Prostate gland (tissue), 2 donors: ENCODE measurements around the gene OR4D9. TPM values are rescaled to one million over a fixed set of nuclear protein-coding genes. Genes with fewer than 3 reads are reported as not detected.

Source experiments
- DNase-seq: peaks from one replicate; pipeline ENCODE4 v3.0.0-alpha.2; 2019; ENCODE audit warnings: low spot score
- H3K27ac ChIP-seq, 2 donors: fragments of 200-600 bp; sonication (generic); 2 replicates each; pipeline ENCODE4 v1.5.1; 2017 to 2019
- H3K27me3 ChIP-seq: fragments of 200-600 bp; sonication (generic); replicated peaks from 2 replicates; pipeline ENCODE4 v1.5.1; 2019; ENCODE audit not compliant: insufficient read depth
- H3K36me3 ChIP-seq, 2 donors: fragments of 200-600 bp; sonication (generic); 1 replicate in 1 of 2; 2 replicates in 1 of 2; pipeline versions ENCODE4 v1.5.1 to v1.8.1; 2017 to 2019
- H3K4me1 ChIP-seq: fragments of 200-600 bp; sonication (generic); replicated peaks from 2 replicates; pipeline ENCODE4 v1.5.1; 2019
- H3K4me3 ChIP-seq, 2 donors: fragments of 200-600 bp; sonication (generic); 2 replicates each; pipeline ENCODE4 v1.5.1; 2017 to 2019
- H3K9me3 ChIP-seq: fragments of 200-600 bp; sonication (generic); 2 replicates; pipeline ENCODE4 v1.5.1; 2017
- CTCF ChIP-seq, 4 experiments: fragments of 200-600 bp in 2 of 4; fragments of 450-650 bp in 2 of 4; sonication (generic) in 2 of 4; IDR thresholded peaks; 1 replicate in 3 of 4; 2 replicates in 1 of 4; pipeline ENCODE4 v1.5.1; 2016 to 2019; ENCODE audit warnings: antibody characterized with exemption in 4 of 4, mild to moderate bottlenecking in 2 of 4, moderate library complexity in 2 of 4
- POLR2A ChIP-seq: fragments of 450-650 bp; IDR thresholded peaks from one replicate; pipeline ENCODE4 v1.6.1; 2016; ENCODE audit warnings: antibody characterized with exemption, mild to moderate bottlenecking
- POLR2AphosphoS5 ChIP-seq: sonication (generic); formaldehyde crosslinking; IDR thresholded peaks from one replicate; pipeline ENCODE4 v1.6.1; 2017; ENCODE audit warnings: antibody characterized with exemption
- WGBS: methylation state at CpG from one replicate; pipeline ENCODE4 v1.1.5; 2018; 5-methylcytosine and 5-hydroxymethylcytosine counted together
- intact Hi-C: fragments of 100-400 bp; cut with DNase I; formaldehyde crosslinking; loops from one replicate; pipeline ENCODE4 v1.14.2; 2022
- total RNA-seq, 2 donors: library from RNA; depleted of rRNA; stranded (reverse); fragments of >200 nt; gene quantifications; one replicate each; pipeline ENCODE4 v1.1.0, GENCODE V29; 2016

The OR4D9 gene
- total RNA-seq, 2 donors from 2014 or later = not detected

DNA sequence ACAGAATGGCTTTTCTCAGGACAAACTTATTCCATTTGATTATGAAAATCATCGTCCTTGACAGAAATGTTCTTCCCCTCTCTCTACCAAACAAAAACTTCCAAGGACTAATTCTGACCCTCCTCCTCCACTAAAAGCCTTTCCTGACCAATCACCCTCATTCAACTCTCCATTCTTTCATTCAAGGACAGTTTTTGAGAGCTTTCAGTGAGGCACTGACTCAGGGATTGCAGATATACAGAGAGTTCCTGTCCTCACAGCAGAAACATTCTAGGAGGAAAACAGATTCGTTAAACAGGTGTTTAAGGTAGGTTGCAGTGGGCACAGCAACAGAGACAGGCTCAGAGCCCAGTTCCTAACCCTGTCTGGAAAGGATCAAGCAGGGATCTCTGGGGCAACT lies 41.5 kb downstream of the OR4D9 start:
- WGBS = 75% methylated on average over 2 of the region's 2 CpGs

GRCh38 chr11:59553323-59553722 lies 42.0 kb downstream of the OR4D9 start:
- no peaks in the 10 kb centered on the region for H3K4me1 ChIP-seq
- no peak for DNase-seq
- intact Hi-C loops = loop anchor here (5.0 to 10.0 kb wide), 2 partner anchors 114 to 1781 kb away; partner anchors contain the start of genes DDB1, PATL1 and TKFC

More for the DNA sequence above, 41.5 kb downstream of the OR4D9 start:
- no peak overlapping the region for H3K4me3 ChIP-seq
- no peak for DNase-seq
- H3K27ac ChIP-seq = no peak overlapping the region
- intact Hi-C loops = loop anchor here (5.0 to 10.0 kb wide), 2 partner anchors 114 to 1782 kb away; partner anchors contain the start of genes DDB1, PATL1 and TKFC
- no peaks in the 10 kb centered on the region for H3K27me3 ChIP-seq
- H3K36me3 ChIP-seq = no peaks in the 10 kb centered on the region
- TF ChIP-seq POLR2AphosphoS5 (no peak), POLR2A (no peak), CTCF (IDR thresholded peaks at IDR 0.05) (no peak)
- H3K4me1 ChIP-seq = no peaks in the 10 kb centered on the region
- no peaks in the 10 kb centered on the region for H3K9me3 ChIP-seq

DNA sequence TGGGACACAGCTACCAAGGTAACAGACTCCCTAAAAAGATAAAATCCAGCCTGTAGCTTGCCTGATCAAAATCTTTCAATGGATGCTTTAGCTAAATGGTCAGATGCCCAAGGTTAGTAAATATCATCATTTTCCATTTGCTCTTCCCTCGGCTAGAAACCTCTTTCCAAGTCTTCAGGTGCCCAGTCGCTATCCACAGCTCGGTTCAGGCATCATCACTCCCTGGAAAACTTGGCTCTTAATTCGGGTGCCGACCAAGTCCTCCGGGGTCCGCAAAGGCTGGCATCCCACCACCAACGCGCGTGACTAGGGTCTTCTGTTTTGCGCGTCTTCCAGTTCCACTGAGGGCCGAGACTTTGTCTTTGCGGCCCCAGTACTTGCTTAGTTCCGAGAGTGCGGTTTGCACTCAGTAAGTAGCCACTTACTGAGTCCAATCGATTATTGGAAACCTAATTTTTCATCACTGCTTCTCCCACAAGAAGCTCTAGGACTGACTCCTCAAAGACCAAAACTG lies 44.3 kb downstream of the OR4D9 start:
- no peak overlapping the region for H3K27ac ChIP-seq
- no peak for TF ChIP-seq POLR2AphosphoS5
- no peak for TF ChIP-seq POLR2A
- no peak for TF ChIP-seq CTCF (IDR thresholded peaks at IDR 0.05)
- no peaks in the 10 kb centered on the region for H3K4me1 ChIP-seq
- no peaks in the 10 kb centered on the region for H3K9me3 ChIP-seq
- H3K4me3 ChIP-seq = peak overlapping the region in 1 of 2 donors; percentile 20
- 26% methylated on average over 17 of the region's 17 CpGs for WGBS
- H3K36me3 ChIP-seq = no peaks in the 10 kb centered on the region
- intact Hi-C loops = loop anchor here (10.0 kb wide), 1 partner anchor 1779 kb away; the partner anchor contains the start of genes DDB1 and TKFC
- H3K27me3 ChIP-seq = no peaks in the 10 kb centered on the region
- no peak for DNase-seq

More at GRCh38 chr11:59553323-59553722, 42.0 kb downstream of the OR4D9 start:
- WGBS = 97% methylated on average over 21 of the region's 21 CpGs
- no peaks in the 10 kb centered on the region for H3K27me3 ChIP-seq
- H3K27ac ChIP-seq = no peak overlapping the region
- TF ChIP-seq CTCF (IDR thresholded peaks at IDR 0.05) (no peak), POLR2AphosphoS5 (no peak), POLR2A (no peak)
- H3K4me3 ChIP-seq = no peak overlapping the region
- H3K9me3 ChIP-seq = no peaks in the 10 kb centered on the region
- no peaks in the 10 kb centered on the region for H3K36me3 ChIP-seq

GRCh38 chr11:59556115-59556916 lies 45.0 kb downstream of the OR4D9 start:
- DNase-seq = no peak
- Histone ChIP-seq H3K27ac (peak overlapping the region in 1 of 2 donors; percentile 16), H3K4me1 (no peaks in the 10 kb centered on the region), H3K27me3 (no peaks in the 10 kb centered on the region), H3K4me3 (peak overlapping the region; percentile 7 to 20), H3K36me3 (no peaks in the 10 kb centered on the region), H3K9me3 (no peaks in the 10 kb centered on the region)
- 10% methylated on average over 30 of the region's 30 CpGs for WGBS
- intact Hi-C loops = loop anchor here (10.0 kb wide), 1 partner anchor 1778 kb away; the partner anchor contains the start of genes DDB1 and TKFC
- TF ChIP-seq CTCF (IDR thresholded peaks at IDR 0.05) = no peak
- TF ChIP-seq POLR2AphosphoS5 = peak; percentile 27
